Activated CD4-positive, alpha-beta T cell treated with anti-CD3 and anti-CD28 coated beads for 1 hour (primary cell): ENCODE measurements around the gene XIRP2.
"Not testable (repeated sequence)": the region's sequence is repeated elsewhere in the genome, so short reads cannot be mapped to it uniquely, and the experiment has no call there.

ENCODE experiments used
- DNase-seq: peaks from one replicate; pipeline ENCODE4 v3.0.0-alpha.2; 2020

XIRP2 gene

DNA sequence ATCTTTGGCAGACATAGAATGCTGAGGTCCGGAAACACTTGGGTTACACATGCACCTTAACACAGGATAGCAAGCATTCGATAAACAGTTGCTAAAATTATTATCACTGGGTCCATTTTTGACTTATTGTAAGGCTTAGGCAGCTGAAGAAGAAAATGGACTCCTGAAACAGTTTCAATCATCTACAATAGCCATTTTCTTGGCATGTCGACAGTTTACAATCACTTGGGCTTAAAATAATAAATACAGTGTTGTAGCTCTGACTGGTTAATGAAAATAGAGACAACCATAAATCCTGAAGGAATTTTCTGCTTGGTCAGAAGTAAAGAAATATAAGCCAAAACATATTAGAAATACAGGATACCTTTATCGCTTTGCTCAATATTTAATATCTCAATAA is 169.2 kb downstream of the XIRP2 start:
- no peak for DNase-seq

DNA sequence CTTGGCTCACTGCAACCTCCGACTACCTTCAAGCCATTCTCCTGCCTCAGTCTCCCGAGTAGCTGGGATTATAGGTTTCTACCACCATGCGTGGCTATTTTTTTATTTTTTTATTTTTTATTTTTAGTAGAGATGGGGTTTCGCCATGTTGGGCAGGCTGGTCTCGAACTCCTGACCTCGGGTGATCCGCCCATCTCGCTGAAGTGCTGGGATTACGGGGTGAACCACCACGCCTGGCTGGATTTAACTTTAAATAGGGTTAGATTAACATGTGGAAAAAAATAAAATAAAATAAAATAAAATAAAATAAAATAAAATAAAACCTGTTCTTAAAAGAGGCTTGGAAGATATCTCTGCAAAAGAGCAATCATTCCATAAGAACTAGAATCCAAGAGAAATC is 170.9 kb downstream of the XIRP2 start:
- DNase-seq: no peak

DNA sequence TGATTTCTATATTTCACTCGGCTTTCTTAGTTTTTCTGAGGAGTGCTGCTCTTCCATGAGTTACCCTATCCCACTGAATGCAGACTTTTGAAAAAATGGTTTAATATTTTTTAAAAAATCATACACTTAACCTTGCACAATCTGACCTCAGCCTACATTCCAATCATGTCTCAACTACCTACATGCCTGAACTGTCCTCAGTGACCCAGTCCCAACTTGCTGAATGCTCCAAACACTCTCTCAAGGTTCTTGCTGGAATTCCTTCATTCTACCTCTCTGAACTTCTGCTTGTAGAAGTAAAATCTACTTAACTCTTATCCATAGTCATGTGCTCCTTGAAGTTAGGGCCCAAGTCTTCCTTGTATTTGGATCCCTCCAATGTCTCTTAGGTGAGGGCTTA is 181.6 kb downstream of the XIRP2 start:
- no peak for DNase-seq

DNA sequence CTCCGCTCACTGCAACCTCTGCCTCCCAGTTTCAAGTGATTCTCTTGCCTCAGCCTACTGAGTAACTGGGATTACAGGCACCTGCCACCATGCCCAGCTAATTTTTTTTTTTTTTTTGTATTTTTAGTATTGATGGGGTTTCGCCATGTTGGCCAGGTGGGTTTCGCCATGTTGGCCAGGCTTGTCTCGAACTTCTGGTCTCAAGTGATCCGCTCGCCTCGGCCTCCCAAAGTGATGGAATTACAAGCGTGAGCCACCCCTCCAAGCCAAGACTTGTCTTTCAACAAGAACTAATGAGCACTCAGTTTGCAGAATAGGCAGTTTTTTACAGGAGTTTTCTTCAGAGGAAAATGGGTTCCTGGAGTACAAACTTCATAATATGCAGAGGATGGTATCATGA is 187.4 kb downstream of the XIRP2 start:
- not testable (repeated sequence) for DNase-seq

- not testable (repeated sequence) for DNase-seq
These were observed 210.7 kb downstream of the XIRP2 start for GRCh38 chr2:167098931-167099330.

GRCh38 chr2:167100506-167100905 is 212.2 kb downstream of the XIRP2 start:
- DNase-seq: no peak

DNA sequence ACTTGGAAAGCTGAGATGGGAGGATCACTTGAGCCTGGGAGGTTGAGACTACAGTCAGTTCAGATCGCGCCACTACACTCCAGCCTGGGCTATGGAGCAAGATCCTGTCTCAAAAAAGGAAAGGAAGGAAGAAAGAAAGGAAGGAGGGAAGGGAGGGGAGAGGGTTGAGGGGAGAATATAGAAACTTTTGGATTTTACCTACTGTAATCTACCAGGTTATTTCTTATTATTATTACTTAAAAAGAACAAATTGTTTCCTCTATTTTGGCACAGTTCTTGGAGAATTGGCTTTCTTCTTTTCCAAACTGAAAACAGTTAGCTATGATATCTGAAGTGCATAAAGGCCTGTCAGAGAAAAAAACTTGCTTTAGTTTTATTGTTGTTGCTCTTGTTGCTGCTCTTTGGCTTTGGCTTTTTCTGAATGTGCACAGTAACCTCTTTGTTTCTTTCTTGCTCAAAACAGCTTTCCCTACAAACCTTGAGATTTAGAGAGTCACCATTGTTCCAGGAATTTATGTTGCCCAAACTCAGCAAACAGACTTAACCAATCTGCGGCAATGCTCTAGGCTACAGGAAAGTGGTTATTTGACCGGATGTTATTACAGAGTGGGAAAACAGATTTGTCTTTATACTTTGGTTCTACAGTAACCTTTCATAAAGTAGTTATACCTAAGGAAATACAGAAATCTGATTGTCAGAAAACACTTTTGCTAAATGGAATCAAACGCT is 214.9 kb downstream of the XIRP2 start:
- DNase-seq: no peak

- DNase-seq: no peak
These were observed 215.5 kb downstream of the XIRP2 start for GRCh38 chr2:167103757-167104133.

GRCh38 chr2:167104691-167105090 is 216.4 kb downstream of the XIRP2 start:
- no peak for DNase-seq

- not testable (repeated sequence) for DNase-seq
These were observed 221.4 kb downstream of the XIRP2 start for GRCh38 chr2:167109682-167110081.

- no peak for DNase-seq
These were observed 222.1 kb downstream of the XIRP2 start for GRCh38 chr2:167110345-167110744.

GRCh38 chr2:167114018-167114417 is 225.7 kb downstream of the XIRP2 start:
- DNase-seq: no peak

GRCh38 chr2:167115541-167115940 is 227.3 kb downstream of the XIRP2 start:
- DNase-seq: no peak

DNA sequence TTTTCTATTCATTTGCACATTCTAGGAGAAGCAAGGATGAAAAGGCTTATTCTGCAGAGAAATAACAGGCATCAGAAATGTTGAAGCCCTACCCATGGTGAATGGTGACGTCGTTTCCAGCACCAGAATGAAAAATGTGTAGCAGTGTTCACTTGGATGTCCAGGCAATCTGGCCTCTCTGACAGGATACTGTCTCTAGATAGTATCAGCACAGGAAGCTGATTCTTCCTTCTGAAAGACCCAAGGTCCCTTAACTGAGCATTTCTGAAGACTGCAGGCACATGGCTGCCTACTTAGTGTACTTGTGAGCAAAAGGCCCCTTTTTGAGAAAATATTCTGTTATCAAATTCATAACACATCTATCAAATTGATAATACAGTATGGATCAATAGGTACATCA is 234.1 kb downstream of the XIRP2 start:
- DNase-seq: no peak

GRCh38 chr2:167126165-167126564 is 237.9 kb downstream of the XIRP2 start:
- no peak for DNase-seq

DNA sequence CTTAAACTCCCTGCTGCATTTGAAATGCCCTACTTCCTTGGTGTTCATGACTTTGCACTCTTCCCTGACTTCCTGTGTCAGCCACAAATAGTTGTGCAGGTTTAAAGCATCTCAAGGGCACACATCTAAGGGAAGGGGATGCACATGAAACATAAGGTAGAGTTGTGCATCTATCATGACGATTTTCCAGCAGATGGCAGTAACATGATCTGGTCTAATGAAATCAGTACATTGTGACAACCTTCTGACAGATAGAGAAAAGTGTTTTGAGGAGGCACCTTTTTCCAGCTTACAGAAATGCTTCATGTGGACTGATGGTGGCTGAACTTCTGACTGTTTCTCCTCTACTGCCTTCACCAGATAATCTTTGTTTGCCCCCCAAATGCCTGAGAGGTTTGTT is 238.9 kb downstream of the XIRP2 start:
- no peak for DNase-seq

- no peak for DNase-seq
These were observed 239.8 kb downstream of the XIRP2 start for GRCh38 chr2:167128130-167128529.

GRCh38 chr2:167132066-167132465 is 243.8 kb downstream of the XIRP2 start:
- DNase-seq: no peak

- no peak for DNase-seq
These were observed 244.8 kb downstream of the XIRP2 start for GRCh38 chr2:167132906-167133555.

DNA sequence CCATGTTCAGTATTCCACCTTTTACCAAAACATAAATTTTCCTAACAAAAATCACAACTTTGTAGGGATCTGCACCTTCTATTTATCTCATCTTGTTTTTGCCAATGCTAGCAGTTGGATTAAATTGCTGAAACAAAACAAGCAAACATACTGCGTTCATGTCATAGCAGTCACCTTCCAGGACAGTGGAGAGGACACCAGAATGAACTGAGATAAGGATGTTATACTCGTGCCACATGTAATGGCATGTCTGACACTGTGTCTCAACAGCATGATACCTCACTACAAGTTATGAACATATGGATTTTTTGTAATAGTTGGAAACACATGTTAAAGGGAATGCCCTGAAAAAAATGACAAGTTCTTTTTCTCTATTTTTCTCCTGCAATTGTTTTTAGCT is 245.3 kb downstream of the XIRP2 start:
- no peak for DNase-seq

GRCh38 chr2:167134381-167135072 is 246.2 kb downstream of the XIRP2 start:
- no peak for DNase-seq

DNA sequence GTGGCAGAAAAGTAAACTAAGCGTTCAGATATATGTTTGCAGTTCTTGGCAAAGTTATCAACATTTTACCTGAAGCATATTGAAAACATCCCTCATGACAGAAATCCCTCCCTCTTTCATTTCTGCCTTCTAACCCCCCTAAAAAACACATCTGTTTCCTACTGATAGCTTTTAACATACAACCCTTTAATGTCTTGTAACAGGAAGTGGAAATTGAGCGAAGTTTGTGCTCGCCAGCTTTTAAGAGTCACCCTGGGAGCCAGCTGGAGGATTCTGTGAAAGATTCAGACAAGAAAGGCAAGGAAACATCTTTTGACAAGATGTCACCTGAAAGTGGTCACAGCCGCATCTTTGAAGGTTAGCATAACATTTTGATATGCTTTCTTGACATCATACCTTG is 247.4 kb downstream of the XIRP2 start:
- no peak for DNase-seq

DNA sequence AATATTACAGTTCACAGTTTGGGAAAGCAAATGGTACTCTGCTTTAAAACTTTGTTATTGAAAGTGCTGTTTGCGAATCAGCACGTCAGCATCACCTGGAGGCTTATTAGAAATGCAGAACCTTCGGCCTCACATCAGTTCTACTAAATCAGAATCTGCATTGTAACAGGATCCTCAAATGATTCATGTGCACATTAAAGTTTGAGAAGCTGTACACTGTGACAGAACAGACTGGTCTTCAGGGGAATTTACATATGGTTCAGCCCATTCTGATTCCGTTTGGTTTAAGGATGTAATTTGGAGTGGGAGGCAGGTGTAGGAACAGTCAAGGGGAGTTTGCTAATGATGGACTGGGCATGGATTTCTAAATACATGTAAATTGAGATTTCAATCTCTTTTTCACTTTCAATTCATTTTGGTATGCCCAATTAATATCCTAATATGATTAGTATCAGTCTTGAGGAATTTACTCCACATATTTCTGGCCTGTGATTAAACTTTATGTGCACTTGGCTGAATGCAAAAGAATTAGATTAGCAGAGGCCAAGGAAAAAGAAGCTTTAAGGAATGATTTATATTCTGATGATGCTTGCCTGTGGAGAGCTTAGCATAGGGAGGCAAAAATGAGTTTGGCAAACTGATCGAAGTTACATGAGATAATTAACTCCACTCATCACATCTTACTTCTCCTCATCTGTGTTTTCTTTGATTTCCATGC is 248.8 kb downstream of the XIRP2 start:
- DNase-seq: no peak

DNA sequence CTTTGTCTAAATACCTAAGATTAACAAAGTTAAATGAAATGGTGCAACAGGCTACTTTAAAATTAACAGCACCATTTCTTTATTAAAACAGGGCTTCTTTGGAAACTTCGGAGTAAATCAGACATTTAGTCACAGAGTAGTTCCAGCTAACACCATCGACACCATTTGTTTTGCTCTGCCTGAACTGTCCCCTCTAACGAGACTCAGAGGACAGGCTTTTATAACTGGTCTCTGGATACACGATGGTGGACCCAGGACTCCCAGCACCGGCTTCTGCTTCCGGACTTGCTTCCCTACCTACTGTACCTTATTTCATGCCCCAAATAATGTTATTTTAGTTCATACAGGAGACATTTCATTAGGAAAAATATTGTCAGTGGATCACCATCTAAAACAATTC is 252.1 kb downstream of the XIRP2 start:
- no peak for DNase-seq
